ENCODE results near the gene CCDC60.

DNA sequence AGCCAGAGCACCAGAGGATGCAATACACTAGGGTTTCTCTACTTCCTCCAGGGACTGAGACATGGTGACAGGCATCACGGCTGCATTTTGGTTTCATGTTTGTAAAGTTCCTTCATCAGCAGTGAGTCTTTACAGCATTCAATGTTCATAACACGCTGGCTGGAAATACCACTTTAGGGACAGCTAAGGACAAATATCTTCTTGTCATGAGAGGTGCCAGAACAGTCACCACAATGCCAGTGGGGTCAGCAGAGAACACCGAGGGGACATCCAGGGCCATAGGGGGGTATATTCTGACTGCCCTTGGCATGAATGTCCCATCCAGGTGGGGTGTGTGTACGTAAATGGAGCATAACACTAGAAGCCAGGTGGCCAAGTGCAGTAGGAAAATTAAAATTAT lies 72.3 kb downstream of the CCDC60 start:
- TF ChIP-seq, protein P1, sequence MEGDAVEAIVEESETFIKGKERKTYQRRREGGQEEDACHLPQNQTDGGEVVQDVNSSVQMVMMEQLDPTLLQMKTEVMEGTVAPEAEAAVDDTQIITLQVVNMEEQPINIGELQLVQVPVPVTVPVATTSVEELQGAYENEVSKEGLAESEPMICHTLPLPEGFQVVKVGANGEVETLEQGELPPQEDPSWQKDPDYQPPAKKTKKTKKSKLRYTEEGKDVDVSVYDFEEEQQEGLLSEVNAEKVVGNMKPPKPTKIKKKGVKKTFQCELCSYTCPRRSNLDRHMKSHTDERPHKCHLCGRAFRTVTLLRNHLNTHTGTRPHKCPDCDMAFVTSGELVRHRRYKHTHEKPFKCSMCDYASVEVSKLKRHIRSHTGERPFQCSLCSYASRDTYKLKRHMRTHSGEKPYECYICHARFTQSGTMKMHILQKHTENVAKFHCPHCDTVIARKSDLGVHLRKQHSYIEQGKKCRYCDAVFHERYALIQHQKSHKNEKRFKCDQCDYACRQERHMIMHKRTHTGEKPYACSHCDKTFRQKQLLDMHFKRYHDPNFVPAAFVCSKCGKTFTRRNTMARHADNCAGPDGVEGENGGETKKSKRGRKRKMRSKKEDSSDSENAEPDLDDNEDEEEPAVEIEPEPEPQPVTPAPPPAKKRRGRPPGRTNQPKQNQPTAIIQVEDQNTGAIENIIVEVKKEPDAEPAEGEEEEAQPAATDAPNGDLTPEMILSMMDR (tag by site-specific recombination; IDR thresholded peaks at IDR 0.05), result no peak
- TF ChIP-seq, protein P2, sequence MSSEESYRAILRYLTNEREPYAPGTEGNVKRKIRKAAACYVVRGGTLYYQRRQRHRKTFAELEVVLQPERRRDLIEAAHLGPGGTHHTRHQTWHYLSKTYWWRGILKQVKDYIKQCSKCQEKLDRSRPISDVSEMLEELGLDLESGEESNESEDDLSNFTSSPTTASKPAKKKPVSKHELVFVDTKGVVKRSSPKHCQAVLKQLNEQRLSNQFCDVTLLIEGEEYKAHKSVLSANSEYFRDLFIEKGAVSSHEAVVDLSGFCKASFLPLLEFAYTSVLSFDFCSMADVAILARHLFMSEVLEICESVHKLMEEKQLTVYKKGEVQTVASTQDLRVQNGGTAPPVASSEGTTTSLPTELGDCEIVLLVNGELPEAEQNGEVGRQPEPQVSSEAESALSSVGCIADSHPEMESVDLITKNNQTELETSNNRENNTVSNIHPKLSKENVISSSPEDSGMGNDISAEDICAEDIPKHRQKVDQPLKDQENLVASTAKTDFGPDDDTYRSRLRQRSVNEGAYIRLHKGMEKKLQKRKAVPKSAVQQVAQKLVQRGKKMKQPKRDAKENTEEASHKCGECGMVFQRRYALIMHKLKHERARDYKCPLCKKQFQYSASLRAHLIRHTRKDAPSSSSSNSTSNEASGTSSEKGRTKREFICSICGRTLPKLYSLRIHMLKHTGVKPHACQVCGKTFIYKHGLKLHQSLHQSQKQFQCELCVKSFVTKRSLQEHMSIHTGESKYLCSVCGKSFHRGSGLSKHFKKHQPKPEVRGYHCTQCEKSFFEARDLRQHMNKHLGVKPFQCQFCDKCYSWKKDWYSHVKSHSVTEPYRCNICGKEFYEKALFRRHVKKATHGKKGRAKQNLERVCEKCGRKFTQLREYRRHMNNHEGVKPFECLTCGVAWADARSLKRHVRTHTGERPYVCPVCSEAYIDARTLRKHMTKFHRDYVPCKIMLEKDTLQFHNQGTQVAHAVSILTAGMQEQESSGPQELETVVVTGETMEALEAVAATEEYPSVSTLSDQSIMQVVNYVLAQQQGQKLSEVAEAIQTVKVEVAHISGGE (tag by site-specific recombination; conservative IDR thresholded peaks at IDR 0.05; ENCODE audit: low read depth), result no peak
- TF ChIP-seq, protein P3, sequence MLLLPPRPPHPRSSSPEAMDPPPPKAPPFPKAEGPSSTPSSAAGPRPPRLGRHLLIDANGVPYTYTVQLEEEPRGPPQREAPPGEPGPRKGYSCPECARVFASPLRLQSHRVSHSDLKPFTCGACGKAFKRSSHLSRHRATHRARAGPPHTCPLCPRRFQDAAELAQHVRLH (tag by site-specific recombination; IDR thresholded peaks at IDR 0.05), result no peak
- TF ChIP-seq KLF1 (tag by site-specific recombination; IDR thresholded peaks at IDR 0.05), result no peak
- TF ChIP-seq ZBTB17 (tag by site-specific recombination; IDR thresholded peaks at IDR 0.05), result no peak
- TF ChIP-seq ZNF677 (tag by site-specific recombination; IDR thresholded peaks at IDR 0.05), result no peak
- no peak for TF ChIP-seq ZNF561 (tag by site-specific recombination; IDR thresholded peaks at IDR 0.05; ENCODE audit: borderline replicate concordance)
- TF ChIP-seq, protein P4, sequence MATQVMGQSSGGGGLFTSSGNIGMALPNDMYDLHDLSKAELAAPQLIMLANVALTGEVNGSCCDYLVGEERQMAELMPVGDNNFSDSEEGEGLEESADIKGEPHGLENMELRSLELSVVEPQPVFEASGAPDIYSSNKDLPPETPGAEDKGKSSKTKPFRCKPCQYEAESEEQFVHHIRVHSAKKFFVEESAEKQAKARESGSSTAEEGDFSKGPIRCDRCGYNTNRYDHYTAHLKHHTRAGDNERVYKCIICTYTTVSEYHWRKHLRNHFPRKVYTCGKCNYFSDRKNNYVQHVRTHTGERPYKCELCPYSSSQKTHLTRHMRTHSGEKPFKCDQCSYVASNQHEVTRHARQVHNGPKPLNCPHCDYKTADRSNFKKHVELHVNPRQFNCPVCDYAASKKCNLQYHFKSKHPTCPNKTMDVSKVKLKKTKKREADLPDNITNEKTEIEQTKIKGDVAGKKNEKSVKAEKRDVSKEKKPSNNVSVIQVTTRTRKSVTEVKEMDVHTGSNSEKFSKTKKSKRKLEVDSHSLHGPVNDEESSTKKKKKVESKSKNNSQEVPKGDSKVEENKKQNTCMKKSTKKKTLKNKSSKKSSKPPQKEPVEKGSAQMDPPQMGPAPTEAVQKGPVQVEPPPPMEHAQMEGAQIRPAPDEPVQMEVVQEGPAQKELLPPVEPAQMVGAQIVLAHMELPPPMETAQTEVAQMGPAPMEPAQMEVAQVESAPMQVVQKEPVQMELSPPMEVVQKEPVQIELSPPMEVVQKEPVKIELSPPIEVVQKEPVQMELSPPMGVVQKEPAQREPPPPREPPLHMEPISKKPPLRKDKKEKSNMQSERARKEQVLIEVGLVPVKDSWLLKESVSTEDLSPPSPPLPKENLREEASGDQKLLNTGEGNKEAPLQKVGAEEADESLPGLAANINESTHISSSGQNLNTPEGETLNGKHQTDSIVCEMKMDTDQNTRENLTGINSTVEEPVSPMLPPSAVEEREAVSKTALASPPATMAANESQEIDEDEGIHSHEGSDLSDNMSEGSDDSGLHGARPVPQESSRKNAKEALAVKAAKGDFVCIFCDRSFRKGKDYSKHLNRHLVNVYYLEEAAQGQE (tag by site-specific recombination; IDR thresholded peaks at IDR 0.05), result no peak
- no peak for TF ChIP-seq ZNF274 (IDR thresholded peaks at IDR 0.05; ENCODE audit: low read length)
- no peak for TF ChIP-seq ZNF274 (tag by site-specific recombination; IDR thresholded peaks at IDR 0.05; ENCODE audit: borderline replicate concordance)

Measured in HEK293 (cell line).